Esophagus muscularis mucosa (tissue), 4 donors: Measurements from ENCODE around the gene IFITM2.

ENCODE experiments used
- EP300 ChIP-seq: sonication (generic); formaldehyde crosslinking; IDR thresholded peaks from one replicate; pipeline ENCODE4 v1.6.1; 2017; ENCODE audit warnings: antibody characterized with exemption
- POLR2A ChIP-seq: fragments of 450-650 bp; IDR thresholded peaks from one replicate; pipeline ENCODE4 v1.6.1; 2017; ENCODE audit warnings: antibody characterized with exemption, moderate library complexity, mild to moderate bottlenecking, low read depth
- TF ChIP-seq, protein P1 (sequence below), 3 experiments: fragments of 200-600 bp in 2 of 3; fragments of 450-650 bp in 1 of 3; sonication (generic) in 2 of 3; IDR thresholded peaks; one replicate each; pipeline ENCODE4 v1.5.1; 2017 to 2019; ENCODE audit warnings: antibody characterized with exemption in 3 of 3, mild to moderate bottlenecking in 2 of 3, moderate library complexity in 1 of 3

DNA sequence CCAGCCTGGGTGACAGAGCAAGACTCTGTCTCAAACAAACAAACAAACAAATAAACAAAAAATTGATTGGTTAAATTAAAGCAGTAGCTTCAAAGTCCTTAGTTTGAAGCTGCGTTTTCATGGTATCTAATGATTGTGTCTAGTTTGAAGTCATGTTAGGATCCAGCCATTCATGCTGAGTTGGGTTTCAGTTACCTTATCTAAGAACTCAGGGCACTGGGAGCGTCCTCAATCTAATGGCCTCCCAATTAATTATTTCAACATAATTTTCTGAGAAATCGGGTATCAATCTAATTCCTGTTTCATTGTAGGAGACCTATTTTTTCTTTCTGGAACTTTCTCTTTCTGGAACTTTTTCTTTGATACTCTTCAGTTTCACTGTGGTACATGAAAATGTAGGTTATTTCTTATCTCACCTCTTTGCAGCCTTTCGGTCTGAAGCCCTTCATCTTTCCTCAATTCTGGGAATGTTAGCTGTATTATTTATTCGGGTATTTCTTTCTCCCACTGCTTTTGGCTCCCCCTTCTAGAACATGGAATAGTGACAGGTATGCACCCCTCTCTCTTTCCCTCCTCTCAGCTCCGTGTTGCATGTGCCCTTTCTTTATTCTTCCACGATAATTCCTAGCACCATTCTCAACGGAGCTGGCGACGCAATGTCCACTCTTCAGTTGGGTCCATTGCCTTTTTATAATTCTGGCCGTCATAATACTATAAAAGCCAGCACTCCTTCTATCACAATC is 37.4 kb downstream of the IFITM2 start:
- TF ChIP-seq POLR2A (no peak), EP300 (no peak)
- TF ChIP-seq, protein P1, sequence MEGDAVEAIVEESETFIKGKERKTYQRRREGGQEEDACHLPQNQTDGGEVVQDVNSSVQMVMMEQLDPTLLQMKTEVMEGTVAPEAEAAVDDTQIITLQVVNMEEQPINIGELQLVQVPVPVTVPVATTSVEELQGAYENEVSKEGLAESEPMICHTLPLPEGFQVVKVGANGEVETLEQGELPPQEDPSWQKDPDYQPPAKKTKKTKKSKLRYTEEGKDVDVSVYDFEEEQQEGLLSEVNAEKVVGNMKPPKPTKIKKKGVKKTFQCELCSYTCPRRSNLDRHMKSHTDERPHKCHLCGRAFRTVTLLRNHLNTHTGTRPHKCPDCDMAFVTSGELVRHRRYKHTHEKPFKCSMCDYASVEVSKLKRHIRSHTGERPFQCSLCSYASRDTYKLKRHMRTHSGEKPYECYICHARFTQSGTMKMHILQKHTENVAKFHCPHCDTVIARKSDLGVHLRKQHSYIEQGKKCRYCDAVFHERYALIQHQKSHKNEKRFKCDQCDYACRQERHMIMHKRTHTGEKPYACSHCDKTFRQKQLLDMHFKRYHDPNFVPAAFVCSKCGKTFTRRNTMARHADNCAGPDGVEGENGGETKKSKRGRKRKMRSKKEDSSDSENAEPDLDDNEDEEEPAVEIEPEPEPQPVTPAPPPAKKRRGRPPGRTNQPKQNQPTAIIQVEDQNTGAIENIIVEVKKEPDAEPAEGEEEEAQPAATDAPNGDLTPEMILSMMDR (IDR thresholded peaks at IDR 0.05), result no peak
